B cell (primary cell): ENCODE measurements around the gene DOCK4.

Source experiments
- EZH2 ChIP-seq: IDR thresholded peaks from 2 replicates; pipeline ENCODE4 v1.6.1; 2012; ENCODE audit warnings: borderline replicate concordance, low read depth, mild to moderate bottlenecking, moderate library complexity, low read length; ENCODE audit not compliant: insufficient read depth, poor library complexity, severe bottlenecking
- TF ChIP-seq, protein P1 (sequence below): fragments of 200-600 bp; IDR thresholded peaks from one replicate; pipeline ENCODE4 v1.8.0; 2022; ENCODE audit warnings: antibody characterized with exemption, mild to moderate bottlenecking

DNA sequence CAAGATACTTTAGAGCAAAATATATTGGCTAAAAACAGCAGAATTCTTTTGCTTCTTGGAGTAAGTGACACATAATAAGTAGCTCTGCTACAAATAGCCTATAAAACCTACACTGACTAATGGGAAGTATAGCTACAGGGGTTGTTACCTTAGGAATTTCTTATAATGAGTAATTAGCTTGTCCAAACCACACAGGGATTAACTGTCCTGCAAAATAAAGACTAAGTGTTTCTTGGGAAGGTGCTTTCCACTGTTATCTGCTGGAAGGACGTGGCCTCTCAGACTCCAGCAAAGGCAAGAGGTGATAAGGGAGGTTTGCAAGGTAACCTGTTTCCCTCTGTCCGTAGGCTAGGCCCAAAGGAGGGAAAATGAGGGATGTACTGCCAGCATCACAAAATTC, 302.4 kb downstream of the DOCK4 start:
- TF ChIP-seq, protein P1, sequence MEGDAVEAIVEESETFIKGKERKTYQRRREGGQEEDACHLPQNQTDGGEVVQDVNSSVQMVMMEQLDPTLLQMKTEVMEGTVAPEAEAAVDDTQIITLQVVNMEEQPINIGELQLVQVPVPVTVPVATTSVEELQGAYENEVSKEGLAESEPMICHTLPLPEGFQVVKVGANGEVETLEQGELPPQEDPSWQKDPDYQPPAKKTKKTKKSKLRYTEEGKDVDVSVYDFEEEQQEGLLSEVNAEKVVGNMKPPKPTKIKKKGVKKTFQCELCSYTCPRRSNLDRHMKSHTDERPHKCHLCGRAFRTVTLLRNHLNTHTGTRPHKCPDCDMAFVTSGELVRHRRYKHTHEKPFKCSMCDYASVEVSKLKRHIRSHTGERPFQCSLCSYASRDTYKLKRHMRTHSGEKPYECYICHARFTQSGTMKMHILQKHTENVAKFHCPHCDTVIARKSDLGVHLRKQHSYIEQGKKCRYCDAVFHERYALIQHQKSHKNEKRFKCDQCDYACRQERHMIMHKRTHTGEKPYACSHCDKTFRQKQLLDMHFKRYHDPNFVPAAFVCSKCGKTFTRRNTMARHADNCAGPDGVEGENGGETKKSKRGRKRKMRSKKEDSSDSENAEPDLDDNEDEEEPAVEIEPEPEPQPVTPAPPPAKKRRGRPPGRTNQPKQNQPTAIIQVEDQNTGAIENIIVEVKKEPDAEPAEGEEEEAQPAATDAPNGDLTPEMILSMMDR: no peak
- no peak for TF ChIP-seq EZH2
